ENCODE data around the gene CYP19A1.

CYP19A1 gene

DNA sequence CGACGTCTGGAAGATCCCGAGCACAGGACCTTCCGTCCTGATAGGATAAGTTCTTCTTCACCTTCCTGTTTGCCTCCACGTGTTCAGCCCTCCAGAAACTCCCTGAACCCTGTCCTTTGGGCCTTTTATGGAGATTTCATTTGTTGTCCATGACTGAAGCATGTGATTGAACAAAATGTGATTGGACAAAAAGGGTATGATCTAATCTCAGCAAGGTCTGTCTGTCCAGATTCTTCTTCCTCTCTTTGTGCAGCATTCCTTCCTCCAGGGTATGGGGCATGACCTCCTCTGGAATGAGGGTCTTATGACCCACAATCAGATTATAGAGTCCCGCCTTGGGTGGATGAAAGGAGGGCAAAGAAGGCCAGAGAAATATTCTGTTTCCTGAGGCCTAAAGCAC, at the start of gene CYP19A1:
Gene CYP19A1, minus strand, starts transcription at position 101 of the 400 bp plus-strand sequence. CDS start 95,684 bp downstream, outside the sequence.
- Histone ChIP-seq H2AFZ (ENCODE audit: low read depth, low read length) (no peak within 1 kb of the TSS), H3K36me3 (ENCODE audit: insufficient read depth, low read length) (no peaks in the 10 kb centered on the region), H3K9me3 (ENCODE audit: low read length) (no peaks in the 10 kb centered on the region), H3K4me1 (ENCODE audit: insufficient read depth, low read length) (peaks cover 3% of the 10 kb centered on the region), H3K27me3 (ENCODE audit: insufficient read depth, low read length) (peaks cover 31% of the 10 kb centered on the region), H3K4me3 (ENCODE audit: low read length) (no peak within 1 kb of the TSS)

DNA sequence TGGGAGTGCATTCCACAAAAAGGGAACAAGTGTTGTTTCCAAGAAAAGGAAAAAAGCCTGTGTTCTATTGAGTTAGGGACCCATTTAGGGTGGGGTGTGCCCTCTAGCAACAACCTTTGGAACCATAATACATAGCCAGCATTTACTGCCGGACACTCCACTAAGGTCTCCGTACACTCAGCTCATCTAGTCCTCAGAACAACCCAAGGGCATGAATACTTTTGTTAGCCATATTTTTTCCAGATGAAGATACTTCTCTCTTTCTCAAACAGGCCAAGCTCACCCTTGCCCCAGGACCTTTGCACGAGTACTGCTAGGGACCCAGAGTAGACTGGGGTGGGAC, 49.3 kb upstream of the CYP19A1 start:
- no peaks in the 10 kb centered on the region for H3K36me3 ChIP-seq (ENCODE audit: insufficient read depth, low read length)
- no peaks in the 10 kb centered on the region for H3K27me3 ChIP-seq (ENCODE audit: insufficient read depth, low read length)
- no peak overlapping the region for H2AFZ ChIP-seq (ENCODE audit: low read depth, low read length)
- H3K4me1 ChIP-seq (ENCODE audit: insufficient read depth, low read length): peaks cover 11% of the 10 kb centered on the region
- no peak overlapping the region for H3K4me3 ChIP-seq (ENCODE audit: low read length)
- no peaks in the 10 kb centered on the region for H3K9me3 ChIP-seq (ENCODE audit: low read length)

DNA sequence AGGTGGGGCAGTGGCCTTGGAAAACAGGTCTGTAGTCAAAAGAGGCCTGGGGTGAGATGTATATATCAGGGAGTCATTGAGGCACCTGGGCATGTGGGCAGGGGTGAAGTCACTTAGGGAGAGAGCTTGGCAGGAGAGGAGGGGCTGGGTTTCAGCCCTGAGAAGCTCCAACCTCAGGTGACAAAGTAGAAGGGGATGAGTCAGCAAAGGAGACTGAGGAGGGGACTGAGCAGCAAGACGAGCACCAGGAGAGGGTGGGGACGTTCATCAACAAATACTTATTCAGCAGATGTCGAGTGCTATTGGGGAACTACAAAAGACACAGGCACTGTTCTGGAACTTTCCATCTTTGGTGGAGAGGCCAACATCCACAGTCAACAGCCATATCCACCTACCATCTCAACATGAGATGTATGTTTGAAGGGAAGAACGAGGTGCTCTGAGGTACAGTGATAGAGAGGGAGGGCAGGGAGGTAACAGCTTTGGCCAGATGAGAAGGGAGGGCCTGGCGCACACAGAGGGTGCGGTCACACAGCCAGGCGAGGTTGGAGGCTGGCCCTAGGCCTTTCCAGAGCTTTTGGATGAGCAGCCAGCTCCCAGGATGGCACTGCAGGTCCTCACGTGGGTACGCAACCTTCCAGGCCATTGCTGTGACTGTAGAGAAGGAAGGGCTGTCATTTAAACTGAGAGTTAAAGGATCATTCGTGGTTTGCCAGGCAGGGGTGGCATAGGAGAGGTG, 48.7 kb upstream of the CYP19A1 start:
- Histone ChIP-seq H3K4me3 (ENCODE audit: low read length) (no peak overlapping the region), H2AFZ (ENCODE audit: low read depth, low read length) (no peak overlapping the region), H3K36me3 (ENCODE audit: insufficient read depth, low read length) (no peaks in the 10 kb centered on the region), H3K27me3 (ENCODE audit: insufficient read depth, low read length) (no peaks in the 10 kb centered on the region), H3K9me3 (ENCODE audit: low read length) (no peaks in the 10 kb centered on the region), H3K4me1 (ENCODE audit: insufficient read depth, low read length) (peaks cover 11% of the 10 kb centered on the region)

GRCh38 chr15:51386486-51386885, 48.1 kb upstream of the CYP19A1 start:
- H3K9me3 ChIP-seq (ENCODE audit: low read length): no peaks in the 10 kb centered on the region

GRCh38 chr15:51386029-51386428, 47.6 kb upstream of the CYP19A1 start:
- H3K27me3 ChIP-seq (ENCODE audit: insufficient read depth, low read length): no peaks in the 10 kb centered on the region
- H3K36me3 ChIP-seq (ENCODE audit: insufficient read depth, low read length): no peaks in the 10 kb centered on the region
- no peak overlapping the region for H2AFZ ChIP-seq (ENCODE audit: low read depth, low read length)
- H3K4me1 ChIP-seq (ENCODE audit: insufficient read depth, low read length): peaks cover 7% of the 10 kb centered on the region
- H3K4me3 ChIP-seq (ENCODE audit: low read length): no peak overlapping the region
- H3K9me3 ChIP-seq (ENCODE audit: low read length): no peaks in the 10 kb centered on the region

More at GRCh38 chr15:51386486-51386885, 48.1 kb upstream of the CYP19A1 start:
- Histone ChIP-seq H3K36me3 (ENCODE audit: insufficient read depth, low read length) (no peaks in the 10 kb centered on the region), H3K4me1 (ENCODE audit: insufficient read depth, low read length) (peaks cover 11% of the 10 kb centered on the region), H3K27me3 (ENCODE audit: insufficient read depth, low read length) (no peaks in the 10 kb centered on the region), H3K4me3 (ENCODE audit: low read length) (no peak overlapping the region), H2AFZ (ENCODE audit: low read depth, low read length) (no peak overlapping the region)

DNA sequence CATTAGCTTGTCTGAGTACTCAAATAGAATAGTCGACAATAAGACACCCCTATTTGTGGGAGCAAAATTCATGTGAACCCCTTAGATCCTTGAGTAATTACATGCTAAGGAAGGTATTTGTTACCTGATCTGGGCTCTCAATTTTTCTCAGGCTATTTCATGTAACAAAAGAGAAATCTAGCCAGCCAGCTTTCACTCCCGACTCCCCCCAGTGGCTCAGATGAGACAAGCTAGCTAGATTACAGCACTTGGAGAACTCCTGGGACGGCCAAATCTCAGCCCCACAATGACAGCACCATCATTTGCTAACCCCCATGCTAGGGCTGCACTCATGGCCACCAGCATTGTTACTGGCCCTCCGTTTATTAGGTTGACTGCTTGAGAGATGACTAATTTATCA, 44.4 kb upstream of the CYP19A1 start:
- peaks cover 2% of the 10 kb centered on the region for H3K27me3 ChIP-seq (ENCODE audit: insufficient read depth, low read length)
- no peak overlapping the region for H3K4me3 ChIP-seq (ENCODE audit: low read length)
- H3K4me1 ChIP-seq (ENCODE audit: insufficient read depth, low read length): no peaks in the 10 kb centered on the region
- H3K9me3 ChIP-seq (ENCODE audit: low read length): no peaks in the 10 kb centered on the region
- H3K36me3 ChIP-seq (ENCODE audit: insufficient read depth, low read length): no peaks in the 10 kb centered on the region
- no peak overlapping the region for H2AFZ ChIP-seq (ENCODE audit: low read depth, low read length)

GRCh38 chr15:51380999-51381806, 42.8 kb upstream of the CYP19A1 start:
- peaks cover 2% of the 10 kb centered on the region for H3K27me3 ChIP-seq (ENCODE audit: insufficient read depth, low read length)
- H2AFZ ChIP-seq (ENCODE audit: low read depth, low read length): no peak overlapping the region
- H3K4me3 ChIP-seq (ENCODE audit: low read length): no peak overlapping the region
- no peaks in the 10 kb centered on the region for H3K9me3 ChIP-seq (ENCODE audit: low read length)
- H3K4me1 ChIP-seq (ENCODE audit: insufficient read depth, low read length): no peaks in the 10 kb centered on the region
- no peaks in the 10 kb centered on the region for H3K36me3 ChIP-seq (ENCODE audit: insufficient read depth, low read length)

GRCh38 chr15:51379390-51379789, 41.0 kb upstream of the CYP19A1 start:
- Histone ChIP-seq H2AFZ (ENCODE audit: low read depth, low read length) (no peak overlapping the region), H3K9me3 (ENCODE audit: low read length) (no peaks in the 10 kb centered on the region), H3K4me3 (ENCODE audit: low read length) (no peak overlapping the region), H3K36me3 (ENCODE audit: insufficient read depth, low read length) (no peaks in the 10 kb centered on the region), H3K27me3 (ENCODE audit: insufficient read depth, low read length) (peaks cover 2% of the 10 kb centered on the region), H3K4me1 (ENCODE audit: insufficient read depth, low read length) (no peaks in the 10 kb centered on the region)

- Histone ChIP-seq H3K27me3 (ENCODE audit: insufficient read depth, low read length) (peaks cover 2% of the 10 kb centered on the region), H3K4me1 (ENCODE audit: insufficient read depth, low read length) (no peaks in the 10 kb centered on the region), H3K36me3 (ENCODE audit: insufficient read depth, low read length) (no peaks in the 10 kb centered on the region), H2AFZ (ENCODE audit: low read depth, low read length) (no peak overlapping the region), H3K4me3 (ENCODE audit: low read length) (no peak overlapping the region), H3K9me3 (ENCODE audit: low read length) (no peaks in the 10 kb centered on the region)
Observed at GRCh38 chr15:51378406-51378805, 40.0 kb upstream of the CYP19A1 start.

GRCh38 chr15:51377038-51377786, 38.8 kb upstream of the CYP19A1 start:
- Histone ChIP-seq H2AFZ (ENCODE audit: low read depth, low read length) (no peak overlapping the region), H3K36me3 (ENCODE audit: insufficient read depth, low read length) (no peaks in the 10 kb centered on the region), H3K9me3 (ENCODE audit: low read length) (no peaks in the 10 kb centered on the region), H3K27me3 (ENCODE audit: insufficient read depth, low read length) (peaks cover 2% of the 10 kb centered on the region), H3K4me3 (ENCODE audit: low read length) (no peak overlapping the region), H3K4me1 (ENCODE audit: insufficient read depth, low read length) (no peaks in the 10 kb centered on the region)

GRCh38 chr15:51375966-51376640, 37.7 kb upstream of the CYP19A1 start:
- Histone ChIP-seq H3K4me3 (ENCODE audit: low read length) (no peak overlapping the region), H3K4me1 (ENCODE audit: insufficient read depth, low read length) (no peaks in the 10 kb centered on the region), H3K27me3 (ENCODE audit: insufficient read depth, low read length) (peaks cover 2% of the 10 kb centered on the region), H3K36me3 (ENCODE audit: insufficient read depth, low read length) (no peaks in the 10 kb centered on the region), H2AFZ (ENCODE audit: low read depth, low read length) (no peak overlapping the region), H3K9me3 (ENCODE audit: low read length) (no peaks in the 10 kb centered on the region)

GRCh38 chr15:51374131-51374530, 35.7 kb upstream of the CYP19A1 start:
- Histone ChIP-seq H3K36me3 (ENCODE audit: insufficient read depth, low read length) (no peaks in the 10 kb centered on the region), H3K4me1 (ENCODE audit: insufficient read depth, low read length) (no peaks in the 10 kb centered on the region), H2AFZ (ENCODE audit: low read depth, low read length) (no peak overlapping the region), H3K27me3 (ENCODE audit: insufficient read depth, low read length) (peaks cover 2% of the 10 kb centered on the region), H3K4me3 (ENCODE audit: low read length) (no peak overlapping the region), H3K9me3 (ENCODE audit: low read length) (no peaks in the 10 kb centered on the region)

Measured in neuron (in vitro differentiated cells).